OCI-LY1 (cell line): ENCODE data around the gene HIP1R.

Experiments
- H2AFZ ChIP-seq: fragments of 200-600 bp; sonication (generic), shearing (Covaris generic); 2 replicates; pipeline ENCODE4 v1.6.0; 2014; ENCODE audit warnings: antibody characterized with exemption, mild to moderate bottlenecking, low read length
- H3F3A ChIP-seq: fragments of 200-600 bp; sonication (generic), shearing (Covaris generic); 2 replicates; pipeline ENCODE4 v1.6.0; 2014; ENCODE audit warnings: mild to moderate bottlenecking, antibody characterized with exemption, low read length, moderate library complexity; ENCODE audit not compliant: insufficient read depth
- H3K27ac ChIP-seq: fragments of 200-600 bp; sonication (generic); 2 replicates; pipeline ENCODE4 v1.5.1; 2014; ENCODE audit warnings: low read length, mixed run types, mild to moderate bottlenecking, low read depth; ENCODE audit not compliant: poor library complexity, severe bottlenecking
- H3K27me3 ChIP-seq: fragments of 200-600 bp; sonication (generic); 2 replicates; pipeline ENCODE4 v1.6.0; 2014; ENCODE audit warnings: antibody characterized with exemption, mild to moderate bottlenecking, low read length, moderate library complexity; ENCODE audit not compliant: insufficient read depth
- H3K36me3 ChIP-seq: fragments of 200-600 bp; sonication (generic); 2 replicates; pipeline ENCODE4 v1.6.1; 2014; ENCODE audit warnings: mild to moderate bottlenecking, antibody characterized with exemption, low read length, moderate library complexity, mixed read lengths; ENCODE audit not compliant: insufficient read depth
- H3K4me1 ChIP-seq: fragments of 200-600 bp; sonication (generic); 2 replicates; pipeline ENCODE4 v1.5.1; 2014; ENCODE audit warnings: mild to moderate bottlenecking, low read length, moderate library complexity; ENCODE audit not compliant: insufficient read depth, severe bottlenecking
- H3K4me2 ChIP-seq: fragments of 200-600 bp; sonication (generic), shearing (Covaris generic); 2 replicates; pipeline ENCODE4 v1.6.1; 2014; ENCODE audit warnings: low read length
- H3K4me3 ChIP-seq: fragments of 200-600 bp; sonication (generic); 2 replicates; pipeline ENCODE4 v1.5.1; 2014; ENCODE audit warnings: low read length, low read depth, mild to moderate bottlenecking, mixed read lengths; ENCODE audit not compliant: poor library complexity, severe bottlenecking
- H3K79me2 ChIP-seq: fragments of 200-600 bp; shearing (Covaris generic); 2 replicates; pipeline ENCODE4 v1.6.1; 2016; ENCODE audit warnings: mixed run types, low read length, mixed read lengths; ENCODE audit not compliant: insufficient read depth
- H3K9ac ChIP-seq: fragments of 200-600 bp; sonication (generic), shearing (Covaris generic); 2 replicates; pipeline ENCODE4 v1.6.1; 2014; ENCODE audit warnings: mild to moderate bottlenecking, low read length, mixed read lengths
- H3K9me2 ChIP-seq: fragments of 200-600 bp; sonication (generic), shearing (Covaris generic); 2 replicates; pipeline ENCODE4 v1.6.1; 2014; ENCODE audit warnings: low read depth, mild to moderate bottlenecking, low read length, mixed read lengths
- H3K9me3 ChIP-seq: fragments of 200-600 bp; shearing (Covaris generic); 2 replicates; pipeline ENCODE4 v1.6.1; 2014; ENCODE audit warnings: low read length, mixed read lengths
- H4K20me1 ChIP-seq: fragments of 200-600 bp; sonication (generic), shearing (Covaris generic); 2 replicates; pipeline ENCODE4 v1.6.0; 2016; ENCODE audit warnings: mild to moderate bottlenecking, low read length; ENCODE audit not compliant: insufficient read depth
- CTCF ChIP-seq: fragments of 200-600 bp; sonication (generic), shearing (Covaris generic); IDR thresholded peaks from 2 replicates; pipeline ENCODE4 v1.5.1; 2017; ENCODE audit warnings: mild to moderate bottlenecking, antibody characterized with exemption, low read length, moderate library complexity, mixed read lengths
- EZH2 ChIP-seq: fragments of 200-600 bp; sonication (generic), shearing (Covaris generic); IDR thresholded peaks from 2 replicates; pipeline ENCODE4 v1.8.0; 2017; ENCODE audit warnings: borderline replicate concordance, mixed run types, mild to moderate bottlenecking, antibody characterized with exemption, low read length, moderate library complexity, mixed read lengths

The HIP1R gene

GRCh38 chr12:122847516-122847836 lies 12.2 kb downstream of the HIP1R start:
- H3K27me3 ChIP-seq = no peaks in the 10 kb centered on the region
- H3K9ac ChIP-seq = no peak overlapping the region
- no peaks in the 10 kb centered on the region for H3K79me2 ChIP-seq
- H3K36me3 ChIP-seq = peaks cover 12% of the 10 kb centered on the region
- TF ChIP-seq EZH2 (no peak), CTCF (no peak)
- H4K20me1 ChIP-seq = no peaks in the 10 kb centered on the region
- no peaks in the 10 kb centered on the region for H3K9me3 ChIP-seq
- no peak overlapping the region for H3K27ac ChIP-seq
- H2AFZ ChIP-seq = no peak overlapping the region
- H3K4me2 ChIP-seq = no peak overlapping the region
- H3K4me3 ChIP-seq = no peak overlapping the region
- peaks cover 5% of the 10 kb centered on the region for H3K4me1 ChIP-seq
- H3F3A ChIP-seq = no peaks in the 10 kb centered on the region
- H3K9me2 ChIP-seq = no peaks in the 10 kb centered on the region

- H2AFZ ChIP-seq = no peak overlapping the region
- H3K27ac ChIP-seq = no peak overlapping the region
- no peaks in the 10 kb centered on the region for H3K79me2 ChIP-seq
- no peak overlapping the region for H3K4me3 ChIP-seq
- no peak for TF ChIP-seq EZH2
- no peak for TF ChIP-seq CTCF
- peaks cover 5% of the 10 kb centered on the region for H3K4me1 ChIP-seq
- H3K9me3 ChIP-seq = no peaks in the 10 kb centered on the region
- no peaks in the 10 kb centered on the region for H4K20me1 ChIP-seq
- H3K9ac ChIP-seq = no peak overlapping the region
- no peak overlapping the region for H3K4me2 ChIP-seq
- no peaks in the 10 kb centered on the region for H3K9me2 ChIP-seq
- H3K36me3 ChIP-seq = peaks cover 12% of the 10 kb centered on the region
- H3F3A ChIP-seq = no peaks in the 10 kb centered on the region
- no peaks in the 10 kb centered on the region for H3K27me3 ChIP-seq
Observed at GRCh38 chr12:122847921-122848421, 12.7 kb downstream of the HIP1R start.

GRCh38 chr12:122848471-122849351 lies 13.5 kb downstream of the HIP1R start:
- H3K36me3 ChIP-seq = peaks cover 12% of the 10 kb centered on the region
- H3K27ac ChIP-seq = no peak overlapping the region
- H4K20me1 ChIP-seq = no peaks in the 10 kb centered on the region
- no peaks in the 10 kb centered on the region for H3K27me3 ChIP-seq
- no peak overlapping the region for H3K4me3 ChIP-seq
- peaks cover 5% of the 10 kb centered on the region for H3K4me1 ChIP-seq
- no peaks in the 10 kb centered on the region for H3K9me2 ChIP-seq
- H3K4me2 ChIP-seq = no peak overlapping the region
- no peak for TF ChIP-seq CTCF
- TF ChIP-seq EZH2 = no peak
- H3F3A ChIP-seq = no peaks in the 10 kb centered on the region
- no peaks in the 10 kb centered on the region for H3K9me3 ChIP-seq
- H2AFZ ChIP-seq = no peak overlapping the region
- H3K79me2 ChIP-seq = no peaks in the 10 kb centered on the region
- no peak overlapping the region for H3K9ac ChIP-seq
